ENCODE measurements around the gene DNAJB8.

Gene DNAJB8

DNA sequence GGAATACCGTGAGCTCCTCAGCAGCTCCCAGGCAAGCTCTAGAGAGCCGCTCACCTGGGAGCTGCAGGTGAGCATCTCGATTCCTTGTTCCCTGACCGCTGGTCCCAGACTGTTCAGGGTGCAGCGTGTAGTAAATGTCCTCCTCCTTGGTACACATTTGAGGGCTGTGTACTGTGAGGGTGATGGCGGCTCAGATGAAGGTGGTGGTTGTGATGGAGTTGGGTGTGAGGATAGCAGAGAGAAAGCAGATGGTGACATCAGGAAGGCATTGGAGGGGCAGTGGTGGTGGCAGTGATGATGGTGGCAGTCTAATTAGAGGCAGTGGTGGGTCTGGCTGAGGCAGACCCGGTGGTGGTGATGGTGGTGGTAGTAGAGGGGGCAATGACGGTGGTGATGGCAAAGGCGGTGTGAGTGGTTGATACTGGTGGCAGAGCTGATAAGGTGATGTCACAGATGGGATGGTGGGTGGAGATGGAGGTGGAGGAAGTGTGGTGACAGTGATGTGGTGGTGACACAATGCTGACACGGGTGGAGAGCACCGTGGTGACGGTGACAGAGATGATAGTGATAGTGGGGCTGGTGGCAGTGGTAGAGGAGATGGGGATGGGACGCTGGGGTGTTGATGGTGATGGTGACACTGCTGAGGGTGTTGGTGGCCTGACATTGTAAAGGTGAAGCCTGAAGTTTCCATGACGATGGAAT is at the start of gene DNAJB8:
TSS of gene DNAJB8 (minus strand) at position 51 of the 702 bp plus-strand sequence. CDS start 3,645 bp downstream, outside the sequence.
- no peak for DNase-seq

DNA sequence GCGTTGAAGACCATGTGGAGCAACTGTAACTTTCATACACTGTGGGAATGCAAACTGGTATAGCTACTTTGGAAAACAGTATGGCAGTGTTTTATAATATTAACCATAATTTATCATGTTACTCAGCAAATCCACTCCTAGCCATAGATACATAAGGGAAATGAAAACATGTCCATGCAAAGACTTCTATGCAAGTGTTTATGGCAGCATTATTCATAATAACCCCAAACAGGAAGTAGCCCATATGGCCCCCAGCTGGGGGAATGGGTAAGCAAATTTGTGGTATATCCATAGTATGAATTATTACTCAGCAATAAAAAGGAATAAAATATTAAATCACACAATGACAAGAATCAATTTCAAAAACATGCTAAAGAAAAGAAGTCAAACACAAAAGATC is 49.3 kb upstream of the DNAJB8 start:
- DNase-seq, result no peak

DNA sequence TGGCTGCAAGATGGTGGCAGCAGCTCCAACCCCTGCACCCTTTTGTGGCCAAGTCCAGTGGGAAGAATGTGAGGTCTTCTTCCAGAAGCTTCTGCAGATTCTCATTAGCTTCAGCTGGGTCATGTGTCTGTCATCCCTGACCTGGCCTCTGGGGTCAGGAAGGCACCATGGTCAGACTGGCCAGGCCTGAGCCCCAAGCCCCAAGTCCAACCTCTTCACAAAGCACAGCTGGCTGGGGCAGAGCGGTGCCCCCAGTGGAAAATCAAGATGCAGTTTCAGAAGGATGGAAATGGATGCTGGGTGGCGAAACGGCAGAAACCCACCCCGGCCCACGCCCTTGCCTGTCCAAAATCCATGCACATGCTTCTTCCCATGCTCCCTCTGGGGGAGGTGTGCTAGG is 42.2 kb upstream of the DNAJB8 start:
- DNase-seq, result no peak

GRCh38 chr3:128506754-128507153 is 40.1 kb upstream of the DNAJB8 start:
- no peak for DNase-seq

DNA sequence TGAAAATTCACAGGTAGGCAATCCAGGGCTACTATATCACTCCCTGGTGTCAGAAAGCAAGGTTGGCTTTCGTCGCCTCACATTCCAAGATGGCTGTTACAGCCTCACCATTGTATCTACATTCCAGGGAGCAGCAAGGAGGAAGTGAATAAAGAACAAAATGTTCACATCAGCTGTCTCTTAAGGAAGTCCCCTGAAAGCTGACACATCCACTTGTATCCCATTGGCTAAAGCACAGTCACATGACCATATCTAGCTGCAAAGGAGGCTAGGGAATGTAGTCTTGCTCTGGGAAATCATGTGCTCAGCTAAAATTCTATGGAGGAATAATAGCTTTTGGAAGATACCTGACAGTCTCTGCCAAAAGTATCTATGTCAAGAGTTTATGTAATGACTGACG is 39.1 kb upstream of the DNAJB8 start:
- DNase-seq, result peak; percentile 12

- DNase-seq, result peak; percentile 41
Measured at GRCh38 chr3:128504963-128505730, 38.5 kb upstream of the DNAJB8 start.

- DNase-seq, result no peak
Measured at GRCh38 chr3:128504533-128504915, 37.8 kb upstream of the DNAJB8 start.

- no peak for DNase-seq
Measured at GRCh38 chr3:128503751-128504532, 37.3 kb upstream of the DNAJB8 start.

GRCh38 chr3:128503164-128503651 is 36.5 kb upstream of the DNAJB8 start:
- DNase-seq, result no peak

- no peak for DNase-seq
Measured at GRCh38 chr3:128502712-128503111, 36.0 kb upstream of the DNAJB8 start.

GRCh38 chr3:128501431-128501830 is 34.7 kb upstream of the DNAJB8 start:
- DNase-seq, result no peak

DNA sequence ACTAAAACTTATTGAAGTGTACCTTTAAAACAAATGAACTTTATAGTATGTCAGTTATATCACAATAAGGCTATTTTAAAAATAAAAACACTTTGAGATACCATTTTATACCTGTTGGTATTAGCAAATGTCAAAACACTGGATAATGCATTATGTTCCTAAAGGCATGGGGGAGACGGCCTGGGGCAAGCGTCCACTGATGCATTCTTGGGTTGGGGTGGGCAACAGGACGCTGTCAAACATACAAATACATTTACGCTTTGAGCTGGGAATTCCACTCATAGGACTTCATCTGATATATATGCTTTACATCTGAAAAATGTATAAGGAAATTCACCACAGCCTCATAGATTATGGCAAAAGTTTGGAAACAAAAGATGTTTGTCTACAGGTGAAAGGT is 33.9 kb upstream of the DNAJB8 start:
- DNase-seq, result no peak

DNA sequence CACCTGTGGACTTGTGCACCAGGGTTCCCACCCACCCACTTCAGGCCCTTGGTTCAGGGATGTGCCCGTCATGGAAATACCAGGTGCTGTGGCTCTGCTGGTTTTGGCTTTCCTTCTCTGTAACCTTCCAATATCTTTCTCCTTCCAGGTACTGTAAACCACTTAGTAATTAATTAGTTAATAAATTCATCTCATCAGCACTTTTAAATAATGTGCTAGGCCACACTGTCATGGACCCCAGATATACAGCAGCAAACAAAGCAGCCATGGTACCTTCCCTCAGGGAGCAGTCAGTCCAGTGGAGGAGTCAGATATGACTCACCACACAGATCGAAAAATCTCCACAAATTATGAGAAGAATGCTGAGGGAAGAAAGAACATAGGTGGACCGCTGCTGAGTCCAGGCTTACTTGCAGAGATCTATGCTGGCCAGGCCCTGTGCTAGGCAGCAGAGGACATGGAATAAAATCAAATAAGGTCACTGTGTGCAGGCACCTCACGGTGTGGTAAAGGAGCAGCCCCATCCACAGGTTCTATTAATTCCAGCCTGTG is 33.1 kb upstream of the DNAJB8 start:
- peak; percentile 51 for DNase-seq

DNA sequence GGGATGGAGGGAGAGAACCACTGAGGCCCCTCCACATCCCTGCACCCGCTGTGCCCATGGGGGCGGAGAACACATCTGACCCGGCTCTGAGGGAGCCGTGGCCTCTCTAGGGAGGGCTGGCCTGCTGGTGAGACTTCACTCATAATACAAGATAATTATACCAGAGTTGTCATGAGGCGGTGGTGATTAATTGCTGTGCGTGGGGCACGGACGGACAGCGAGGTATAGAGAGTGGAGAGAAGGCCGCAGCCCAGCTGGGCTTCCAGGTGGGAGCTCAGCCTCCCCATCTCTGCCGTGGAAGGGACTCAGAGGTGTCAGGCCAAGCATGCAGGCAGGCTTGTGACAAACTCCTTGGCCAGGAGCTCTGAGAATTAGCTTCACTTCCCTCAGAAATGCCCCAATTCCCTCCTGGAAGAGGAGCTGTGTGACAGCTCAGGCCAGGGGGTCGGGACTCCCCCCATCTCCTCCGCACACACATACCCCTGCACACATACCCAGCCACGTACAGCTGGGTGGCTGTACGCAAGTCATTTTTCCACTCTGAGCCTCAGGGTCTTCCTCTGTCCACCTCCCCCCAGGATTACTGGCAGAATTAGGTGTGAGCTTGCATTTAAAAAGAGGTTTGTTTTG is 32.3 kb upstream of the DNAJB8 start:
- no peak for DNase-seq

DNA sequence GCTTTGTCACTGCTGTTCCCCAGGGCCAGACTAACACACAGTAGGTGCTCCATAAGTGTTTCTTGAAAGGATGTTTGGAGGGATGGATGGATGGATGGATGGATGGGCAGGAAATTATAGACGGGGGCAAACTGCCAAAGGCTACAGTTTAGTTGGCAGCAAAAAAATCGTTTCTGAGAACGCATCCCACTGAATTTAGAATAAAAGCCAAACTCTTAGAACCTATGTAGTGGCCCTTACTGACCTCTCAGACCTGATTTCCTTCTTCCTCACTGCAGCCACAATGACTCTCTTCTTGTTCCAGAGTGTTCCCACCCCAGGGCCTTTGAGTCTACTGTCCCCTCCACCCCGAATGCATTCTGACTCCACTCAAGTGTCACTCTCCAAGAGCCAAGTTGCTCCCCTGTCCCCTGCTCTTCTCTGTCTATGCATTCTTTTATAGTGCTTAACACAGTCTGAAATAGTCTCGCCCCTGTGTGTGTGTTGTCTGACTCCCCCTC is 31.5 kb upstream of the DNAJB8 start:
- no peak for DNase-seq

- DNase-seq, result peak; percentile 5
Measured at GRCh38 chr3:128497305-128498126, 30.8 kb upstream of the DNAJB8 start.

DNA sequence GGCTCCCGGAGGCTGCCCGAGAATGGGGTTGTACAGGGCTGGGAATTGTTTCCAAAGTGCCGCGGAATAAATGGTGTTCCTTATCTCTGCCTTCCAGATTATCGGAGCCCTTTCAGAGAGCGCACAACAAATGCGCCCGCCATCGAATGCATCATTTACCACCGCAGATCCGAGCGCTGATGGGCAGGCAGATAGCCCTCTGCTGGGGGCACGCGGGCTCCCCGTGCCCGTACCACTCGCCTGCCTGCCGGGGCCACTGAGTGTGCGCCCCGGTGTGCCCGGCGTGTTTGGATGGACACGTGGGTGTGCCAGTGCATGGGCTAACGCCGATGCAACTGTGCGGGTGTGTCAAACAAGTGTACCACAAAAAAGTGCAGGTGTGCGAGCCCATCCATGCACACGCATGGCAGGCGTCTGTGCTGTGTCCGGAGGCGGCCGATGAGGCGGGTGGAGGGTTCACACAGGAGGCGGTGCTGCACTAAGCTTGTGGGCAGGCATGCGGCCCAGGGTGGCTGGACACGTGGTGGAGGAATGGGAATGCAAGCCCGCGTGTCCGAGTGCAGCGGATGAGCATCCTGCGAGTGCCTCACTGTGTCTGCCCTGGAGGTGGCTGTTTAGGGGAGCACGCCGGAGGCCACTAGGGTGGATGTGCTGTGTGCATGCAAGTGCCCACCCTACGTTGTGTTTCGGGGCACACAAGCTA is 30.1 kb upstream of the DNAJB8 start:
- DNase-seq, result no peak

DNA sequence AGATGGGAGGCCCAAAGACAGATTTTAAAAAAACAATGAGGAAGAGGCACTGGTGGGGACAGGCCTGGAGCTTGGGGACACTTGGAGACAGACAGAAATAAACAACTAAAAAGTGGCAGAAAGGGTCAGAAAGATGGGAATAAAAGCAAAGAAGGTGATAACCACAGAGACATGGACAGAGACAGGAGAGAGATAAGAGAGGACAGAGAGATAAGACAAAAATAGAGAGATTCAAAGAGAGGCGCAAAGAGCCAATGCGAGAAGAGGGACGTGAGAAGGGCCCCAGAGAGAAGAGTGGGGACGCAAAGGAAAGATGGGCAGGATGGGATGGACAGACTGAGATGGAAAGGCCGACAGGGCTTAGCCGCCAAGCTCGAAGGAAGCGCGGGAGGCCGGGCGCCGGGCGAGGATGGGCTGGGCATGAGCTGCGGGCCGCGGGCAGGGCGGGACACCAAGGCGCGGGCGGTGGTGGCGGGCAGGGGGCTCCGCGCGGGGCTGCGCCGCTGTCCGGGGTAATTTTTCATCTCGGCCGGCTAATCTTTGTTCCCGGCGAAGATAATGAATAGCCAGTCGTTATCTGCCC is 29.4 kb upstream of the DNAJB8 start:
- DNase-seq, result no peak

GRCh38 chr3:128495435-128495970 is 28.8 kb upstream of the DNAJB8 start:
- no peak for DNase-seq

DNA sequence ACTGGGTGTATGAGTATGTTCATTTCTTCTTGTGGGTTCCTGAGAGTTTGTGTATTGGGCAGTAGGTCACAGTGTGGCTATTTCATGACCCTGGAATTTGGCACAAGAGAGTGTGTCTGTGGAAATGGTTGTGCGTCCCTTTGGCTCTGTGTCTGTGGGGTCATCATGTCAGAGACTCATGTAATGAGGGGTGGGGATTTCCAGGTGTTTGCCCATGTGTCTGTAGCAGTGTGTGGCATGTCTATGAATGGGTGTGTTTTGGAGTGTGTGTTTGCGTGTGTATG is 27.6 kb upstream of the DNAJB8 start:
- DNase-seq, result no peak
